GM13977 (cell line): ENCODE results near the gene NLRP1.
"Not testable (repeated sequence)": the region's sequence is repeated elsewhere in the genome, so short reads cannot be mapped to it uniquely, and the experiment has no call there.

Experiments
- DNase-seq: peaks from one replicate; pipeline ENCODE4 v3.0.0; 2012; ENCODE audit warnings: low spot score
- in situ Hi-C: fragments of 300-500 bp; cut with MboI; formaldehyde crosslinking; loops from one replicate; pipeline ENCODE4 v1.12.0; 2022; ENCODE audit warnings: low sequenced_read_pairs, low pct_unique_long_range_greater_than_20kb, mixed read lengths, inconsistent platforms; ENCODE audit not compliant: unreplicated experiment
- TF ChIP-seq, protein P1 (sequence below): IDR thresholded peaks from 2 replicates; pipeline ENCODE4 v1.5.1; 2012; ENCODE audit warnings: mild to moderate bottlenecking, control low read depth; ENCODE audit not compliant: insufficient read depth; ENCODE audit errors: extremely low read depth, missing control alignments

NLRP1 gene

DNA sequence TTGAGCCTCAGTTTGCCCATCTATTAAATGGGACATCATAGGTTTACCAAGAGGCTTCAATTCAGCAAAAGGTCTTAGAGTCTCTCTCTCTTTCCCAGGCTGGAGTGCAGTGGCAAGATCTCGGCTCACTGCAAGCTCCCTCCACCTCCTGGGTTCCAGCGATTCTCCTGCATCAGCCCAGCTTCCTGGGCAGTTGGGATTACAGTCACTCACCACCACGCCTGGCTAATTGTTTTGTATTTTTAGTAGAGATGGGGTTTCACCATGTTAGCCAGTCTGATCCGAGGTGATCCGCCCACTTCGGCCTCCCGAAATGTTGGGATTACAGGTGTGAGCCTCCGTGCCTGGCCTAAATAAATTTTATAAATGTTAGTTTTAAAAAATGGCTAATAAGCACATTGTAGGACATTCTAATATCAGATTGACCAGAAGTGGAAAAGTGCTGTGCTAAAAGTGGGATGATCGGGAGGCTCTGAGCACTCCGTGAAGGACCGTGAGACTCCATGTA, 1.0 kb upstream of the NLRP1 start:
- TF ChIP-seq, protein P1, sequence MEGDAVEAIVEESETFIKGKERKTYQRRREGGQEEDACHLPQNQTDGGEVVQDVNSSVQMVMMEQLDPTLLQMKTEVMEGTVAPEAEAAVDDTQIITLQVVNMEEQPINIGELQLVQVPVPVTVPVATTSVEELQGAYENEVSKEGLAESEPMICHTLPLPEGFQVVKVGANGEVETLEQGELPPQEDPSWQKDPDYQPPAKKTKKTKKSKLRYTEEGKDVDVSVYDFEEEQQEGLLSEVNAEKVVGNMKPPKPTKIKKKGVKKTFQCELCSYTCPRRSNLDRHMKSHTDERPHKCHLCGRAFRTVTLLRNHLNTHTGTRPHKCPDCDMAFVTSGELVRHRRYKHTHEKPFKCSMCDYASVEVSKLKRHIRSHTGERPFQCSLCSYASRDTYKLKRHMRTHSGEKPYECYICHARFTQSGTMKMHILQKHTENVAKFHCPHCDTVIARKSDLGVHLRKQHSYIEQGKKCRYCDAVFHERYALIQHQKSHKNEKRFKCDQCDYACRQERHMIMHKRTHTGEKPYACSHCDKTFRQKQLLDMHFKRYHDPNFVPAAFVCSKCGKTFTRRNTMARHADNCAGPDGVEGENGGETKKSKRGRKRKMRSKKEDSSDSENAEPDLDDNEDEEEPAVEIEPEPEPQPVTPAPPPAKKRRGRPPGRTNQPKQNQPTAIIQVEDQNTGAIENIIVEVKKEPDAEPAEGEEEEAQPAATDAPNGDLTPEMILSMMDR, result no peak
- DNase-seq, result no peak
- in situ Hi-C loops, result loop anchor here (5.0 to 10.0 kb wide), 2 partner anchors 112 to 849 kb away; partner anchors contain the start of gene AIPL1

DNA sequence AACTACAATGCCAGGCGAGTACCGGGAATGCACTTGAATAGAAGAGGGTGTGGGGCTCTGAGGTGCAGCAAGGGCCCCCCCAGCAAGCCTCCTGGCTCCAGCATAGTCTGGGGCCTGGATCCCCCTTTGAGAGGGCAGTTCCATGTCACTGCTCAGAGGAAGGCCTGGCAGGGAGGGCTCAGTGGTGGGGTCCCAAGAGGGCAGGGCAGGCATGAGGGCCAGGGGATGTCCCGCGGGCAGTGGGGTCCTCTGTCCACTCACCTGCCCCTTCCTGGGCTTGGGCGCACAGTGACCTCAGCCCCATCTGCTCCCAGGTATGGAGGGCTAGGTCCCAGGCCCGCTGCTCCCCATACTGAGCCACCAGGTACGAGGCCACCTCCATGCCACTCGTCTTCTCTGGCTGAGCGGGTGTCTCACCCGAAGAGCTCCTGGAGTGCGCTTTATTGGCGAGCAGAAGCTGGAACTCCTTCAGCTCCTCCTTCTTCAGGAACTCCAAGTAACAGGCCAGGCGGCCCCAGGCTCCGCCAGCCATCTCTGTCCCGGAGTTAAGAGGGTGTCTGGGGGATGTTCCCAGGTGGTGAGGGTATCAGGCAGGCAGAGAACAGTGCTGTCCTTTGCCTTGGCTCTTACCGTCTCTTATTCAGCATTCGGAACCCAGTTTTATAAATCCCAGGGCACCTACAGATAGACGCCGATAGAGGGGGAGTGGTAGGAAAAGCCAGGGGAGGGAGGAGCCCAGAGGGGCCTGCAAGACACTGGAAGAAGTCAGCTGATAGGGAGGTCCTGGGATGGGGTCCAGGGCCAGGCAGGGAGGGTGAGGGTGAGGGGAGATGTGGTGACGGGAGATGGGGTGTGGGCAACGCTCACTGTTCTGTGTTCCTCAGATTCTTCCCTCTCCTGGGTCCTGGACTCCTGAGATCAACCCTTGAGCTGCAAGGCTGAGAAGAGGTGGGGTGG, 605 bp downstream of the NLRP1 start:
- in situ Hi-C loops, result loop anchor here (10.0 kb wide), 1 partner anchor 851 kb away; the partner anchor contains the start of gene AIPL1
- TF ChIP-seq, protein P1, result no peak
- no peak for DNase-seq

- no peak for DNase-seq
- TF ChIP-seq, protein P1, result no peak
- in situ Hi-C loops, result loop anchor here (10.0 kb wide), 1 partner anchor 852 kb away; the partner anchor contains the start of gene AIPL1
Observed at GRCh38 chr17:5582209-5583185, 1.8 kb downstream of the NLRP1 start.

DNA sequence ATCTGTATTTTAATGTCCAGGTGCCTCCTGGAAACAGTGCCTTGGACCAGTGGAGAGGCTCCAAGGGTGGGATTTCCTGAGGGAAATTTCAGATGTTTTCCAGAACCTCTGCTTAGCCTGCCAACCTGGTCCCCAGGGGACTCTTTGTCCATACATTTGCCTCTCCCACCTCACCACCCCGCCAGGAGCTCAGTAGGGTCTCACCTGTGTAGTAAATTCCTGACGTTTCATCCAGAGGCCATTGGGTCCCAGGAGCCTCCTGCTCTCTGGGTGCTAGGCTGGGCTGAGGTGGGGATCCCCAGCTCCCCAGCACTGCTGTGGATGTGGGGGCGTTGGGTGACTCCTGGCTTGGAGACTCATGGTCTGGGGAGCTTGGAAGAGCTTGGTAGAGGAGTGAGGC, 2.7 kb downstream of the NLRP1 start:
- in situ Hi-C loops, result loop anchor here (10.0 kb wide), 1 partner anchor 853 kb away; the partner anchor contains the start of gene AIPL1
- TF ChIP-seq, protein P1, result no peak
- no peak for DNase-seq

DNA sequence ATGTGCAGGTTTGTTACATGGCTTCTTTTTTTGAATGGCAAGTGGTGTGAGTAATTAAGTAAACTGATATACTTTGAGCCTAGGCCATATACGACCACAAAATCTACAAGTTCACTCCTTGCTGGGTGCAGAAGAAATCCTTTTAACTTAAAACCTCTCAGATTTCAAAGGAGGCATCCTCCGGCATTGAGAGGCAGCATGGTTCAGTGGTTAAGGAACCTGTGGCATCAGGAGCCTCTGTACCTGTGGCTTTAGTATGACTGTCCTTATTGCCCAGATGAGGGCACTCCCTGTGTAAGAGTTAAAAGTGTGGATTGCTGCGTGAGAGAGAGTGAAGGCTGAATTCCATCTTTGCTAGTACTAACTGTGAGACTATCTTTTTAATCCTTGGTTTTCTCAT, 3.3 kb downstream of the NLRP1 start:
- DNase-seq, result no peak
- TF ChIP-seq, protein P1, result no peak
- in situ Hi-C loops, result loop anchor here (10.0 kb wide), 1 partner anchor 854 kb away; the partner anchor contains the start of gene AIPL1

DNA sequence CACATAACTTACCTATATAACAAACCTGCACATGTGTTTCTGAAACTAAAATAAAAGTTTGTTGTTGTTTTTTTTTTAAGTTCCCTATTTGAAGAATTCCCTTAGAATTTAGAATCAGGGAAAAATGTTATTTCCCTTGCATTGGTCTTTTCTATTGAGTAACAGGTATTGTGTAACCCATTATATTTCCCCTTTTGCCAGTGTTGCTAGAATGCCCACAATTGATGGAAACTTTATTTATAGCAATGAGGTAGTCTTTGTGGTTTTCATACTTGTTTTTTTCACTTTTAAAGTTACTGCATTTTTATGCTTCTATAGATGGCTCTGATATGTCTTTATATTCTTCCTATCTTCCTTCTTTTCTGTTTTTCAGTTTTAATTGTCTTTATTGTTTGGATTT, 3.9 kb downstream of the NLRP1 start:
- in situ Hi-C loops, result loop anchor here (10.0 kb wide), 1 partner anchor 854 kb away; the partner anchor contains the start of gene AIPL1
- TF ChIP-seq, protein P1, result no peak
- no peak for DNase-seq

DNA sequence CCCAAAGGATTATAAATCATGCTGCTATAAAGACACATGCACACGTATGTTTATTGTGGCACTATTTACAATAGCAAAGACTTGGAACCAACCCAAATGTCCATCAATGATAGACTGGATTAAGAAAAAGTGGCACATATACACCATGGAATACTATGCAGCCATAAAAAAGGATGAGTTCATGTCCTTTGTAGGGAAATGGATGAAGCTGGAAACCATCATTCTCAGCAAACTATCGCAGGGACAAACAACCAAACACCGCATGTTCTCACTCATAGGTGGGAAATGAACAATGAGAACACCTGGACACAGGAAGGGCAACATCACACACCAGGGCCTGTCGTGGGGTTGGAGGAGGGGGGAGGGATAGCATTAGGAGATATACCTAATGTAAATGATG, 5.5 kb downstream of the NLRP1 start:
- DNase-seq, in situ Hi-C loops: not testable (repeated sequence)

- in situ Hi-C loops, DNase-seq: not testable (repeated sequence)
Observed at GRCh38 chr17:5573017-5573416, 11.3 kb downstream of the NLRP1 start.
